Ishikawa (cell line): ENCODE measurements around the gene AVPR1A.

Experiments used
- CEBPB ChIP-seq: IDR thresholded peaks from 2 replicates; pipeline ENCODE4 v1.6.1; 2012
- TF ChIP-seq, protein P1 (sequence below): IDR thresholded peaks from 2 replicates; pipeline ENCODE4 v1.6.1; 2012; ENCODE audit warnings: low read depth, mild to moderate bottlenecking
- TF ChIP-seq, protein P2 (sequence below): IDR thresholded peaks from 2 replicates; pipeline ENCODE4 v1.6.1; 2012

DNA sequence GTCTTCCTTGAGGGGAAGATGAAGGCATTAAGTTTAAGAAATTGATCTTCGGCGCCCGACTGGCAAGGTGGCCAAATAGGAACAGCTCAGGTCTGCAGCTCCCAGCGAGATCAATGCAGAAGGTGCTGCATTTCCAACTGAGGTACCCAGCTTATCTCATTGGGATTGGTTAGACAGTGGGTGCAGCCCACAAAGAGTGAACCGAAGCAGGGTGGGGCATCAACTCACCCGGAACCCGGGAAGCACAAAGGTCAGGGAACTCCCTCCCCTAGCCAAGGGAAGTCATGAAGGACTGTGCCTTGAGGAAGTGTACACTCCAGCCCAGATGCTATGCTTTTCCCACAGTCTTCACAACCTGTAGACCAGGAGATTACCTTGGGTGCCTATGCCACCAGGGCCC lies 45.2 kb upstream of the AVPR1A start:
- TF ChIP-seq, protein P1, sequence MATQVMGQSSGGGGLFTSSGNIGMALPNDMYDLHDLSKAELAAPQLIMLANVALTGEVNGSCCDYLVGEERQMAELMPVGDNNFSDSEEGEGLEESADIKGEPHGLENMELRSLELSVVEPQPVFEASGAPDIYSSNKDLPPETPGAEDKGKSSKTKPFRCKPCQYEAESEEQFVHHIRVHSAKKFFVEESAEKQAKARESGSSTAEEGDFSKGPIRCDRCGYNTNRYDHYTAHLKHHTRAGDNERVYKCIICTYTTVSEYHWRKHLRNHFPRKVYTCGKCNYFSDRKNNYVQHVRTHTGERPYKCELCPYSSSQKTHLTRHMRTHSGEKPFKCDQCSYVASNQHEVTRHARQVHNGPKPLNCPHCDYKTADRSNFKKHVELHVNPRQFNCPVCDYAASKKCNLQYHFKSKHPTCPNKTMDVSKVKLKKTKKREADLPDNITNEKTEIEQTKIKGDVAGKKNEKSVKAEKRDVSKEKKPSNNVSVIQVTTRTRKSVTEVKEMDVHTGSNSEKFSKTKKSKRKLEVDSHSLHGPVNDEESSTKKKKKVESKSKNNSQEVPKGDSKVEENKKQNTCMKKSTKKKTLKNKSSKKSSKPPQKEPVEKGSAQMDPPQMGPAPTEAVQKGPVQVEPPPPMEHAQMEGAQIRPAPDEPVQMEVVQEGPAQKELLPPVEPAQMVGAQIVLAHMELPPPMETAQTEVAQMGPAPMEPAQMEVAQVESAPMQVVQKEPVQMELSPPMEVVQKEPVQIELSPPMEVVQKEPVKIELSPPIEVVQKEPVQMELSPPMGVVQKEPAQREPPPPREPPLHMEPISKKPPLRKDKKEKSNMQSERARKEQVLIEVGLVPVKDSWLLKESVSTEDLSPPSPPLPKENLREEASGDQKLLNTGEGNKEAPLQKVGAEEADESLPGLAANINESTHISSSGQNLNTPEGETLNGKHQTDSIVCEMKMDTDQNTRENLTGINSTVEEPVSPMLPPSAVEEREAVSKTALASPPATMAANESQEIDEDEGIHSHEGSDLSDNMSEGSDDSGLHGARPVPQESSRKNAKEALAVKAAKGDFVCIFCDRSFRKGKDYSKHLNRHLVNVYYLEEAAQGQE, result no peak
- TF ChIP-seq, protein P2, sequence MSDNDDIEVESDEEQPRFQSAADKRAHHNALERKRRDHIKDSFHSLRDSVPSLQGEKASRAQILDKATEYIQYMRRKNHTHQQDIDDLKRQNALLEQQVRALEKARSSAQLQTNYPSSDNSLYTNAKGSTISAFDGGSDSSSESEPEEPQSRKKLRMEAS, result no peak
- TF ChIP-seq CEBPB, result no peak
